Measurements from ENCODE around the gene TNS4. TPM values are rescaled to one million over a fixed set of nuclear protein-coding genes. Genes with fewer than 3 reads are reported as not detected.
A peak's percentile ranks its signal among the peaks of the same experiment; 100 is the strongest.

TNS4 gene
- total RNA-seq, 1 experiment from 2014 or later, result 127 TPM

- intact Hi-C loops (cut with micrococcal nuclease), result no loop called here
- no peak overlapping the region for H2AFZ ChIP-seq (ENCODE audit: low read length)
- H3K4me3 ChIP-seq (ENCODE audit: low read length), result no peak overlapping the region
- H4K20me1 ChIP-seq (ENCODE audit: low read length), result no peaks in the 10 kb centered on the region
- H3K9me3 ChIP-seq (ENCODE audit: low read length), result no peaks in the 10 kb centered on the region
- no peaks in the 10 kb centered on the region for H3K27me3 ChIP-seq (ENCODE audit: low read length)
- no peaks in the 10 kb centered on the region for H3K79me2 ChIP-seq (ENCODE audit: low read length)
- no peak for TF ChIP-seq CTCF (conservative IDR thresholded peaks at IDR 0.05; ENCODE audit: low read depth, low read length)
- no peak for TF ChIP-seq EZH2 (IDR thresholded peaks at IDR 0.05; ENCODE audit: low read length, unreplicated experiment)
- no peak for TF ChIP-seq EZH2phosphoT487 (IDR thresholded peaks at IDR 0.05; ENCODE audit: borderline replicate concordance, low read length)
- H3K9ac ChIP-seq (ENCODE audit: low read length), result no peak overlapping the region
- no peak for DNase-seq
- POLR2A ChIA-PET (ENCODE audit: unreplicated experiment), result no interaction called here
- no peaks in the 10 kb centered on the region for H3K9me2 ChIP-seq (replicated peaks; ENCODE audit: low read length)
- no peaks in the 10 kb centered on the region for H3K4me1 ChIP-seq (ENCODE audit: insufficient read depth, low read length)
- H3K27ac ChIP-seq (ENCODE audit: low read length), result no peak overlapping the region
- CTCF ChIA-PET, result no interaction called here
- no peaks in the 10 kb centered on the region for H3F3A ChIP-seq (ENCODE audit: low read length, unreplicated experiment)
- 0 out of 2 replicates have a peak, but pooled peaks cover 6% of the 10 kb centered on the region for H3K36me3 ChIP-seq (ENCODE audit: low read depth, low read length)
- H3K4me2 ChIP-seq (ENCODE audit: low read length), result no peak overlapping the region
- ATAC-seq, result no peak
- BruUV-seq (replicated peaks), result no TSS peak
Measured at GRCh38 chr17:40473573-40474365, 27.7 kb downstream of the TNS4 start.

GRCh38 chr17:40472733-40473452 lies 28.5 kb downstream of the TNS4 start:
- ChIA-PET POLR2A (ENCODE audit: unreplicated experiment) (no interaction called here), CTCF (no interaction called here)
- Histone ChIP-seq H3K9ac (ENCODE audit: low read length) (no peak overlapping the region), H3F3A (ENCODE audit: low read length, unreplicated experiment) (no peaks in the 10 kb centered on the region), H3K27me3 (ENCODE audit: low read length) (no peaks in the 10 kb centered on the region), H3K27ac (ENCODE audit: low read length) (no peak overlapping the region), H3K36me3 (ENCODE audit: low read depth, low read length) (0 out of 2 replicates have a peak, but pooled peaks cover 6% of the 10 kb centered on the region), H3K9me2 (replicated peaks; ENCODE audit: low read length) (no peaks in the 10 kb centered on the region), H3K9me3 (ENCODE audit: low read length) (no peaks in the 10 kb centered on the region), H3K79me2 (ENCODE audit: low read length) (no peaks in the 10 kb centered on the region), H3K4me1 (ENCODE audit: insufficient read depth, low read length) (no peaks in the 10 kb centered on the region), H2AFZ (ENCODE audit: low read length) (no peak overlapping the region), H3K4me2 (ENCODE audit: low read length) (no peak overlapping the region), H3K4me3 (ENCODE audit: low read length) (no peak overlapping the region), H4K20me1 (ENCODE audit: low read length) (no peaks in the 10 kb centered on the region)
- DNase-seq, result peak; percentile 50
- peak; percentile 7; the same call in 1 of the 2 replicates for ATAC-seq
- TF ChIP-seq CTCF (conservative IDR thresholded peaks at IDR 0.05; ENCODE audit: low read depth, low read length) (no peak), EZH2phosphoT487 (IDR thresholded peaks at IDR 0.05; ENCODE audit: borderline replicate concordance, low read length) (no peak), EZH2 (IDR thresholded peaks at IDR 0.05; ENCODE audit: low read length, unreplicated experiment) (no peak)
- intact Hi-C loops (cut with micrococcal nuclease), result no loop called here
- TSS peak; percentile 1 for BruUV-seq (replicated peaks)
